Skeletal muscle satellite cell (primary cell): ENCODE measurements around the gene SESN1.

Experiments used
- H3K27me3 ChIP-seq: 2 replicates; pipeline ENCODE4 v1.7.0; 2013; ENCODE audit warnings: low read length; ENCODE audit not compliant: control insufficient read depth, insufficient read depth
- H3K36me3 ChIP-seq: 2 replicates; pipeline ENCODE4 v1.7.0; 2013; ENCODE audit warnings: mild to moderate bottlenecking, control low read depth, low read length; ENCODE audit not compliant: insufficient read depth
- H3K4me1 ChIP-seq: 2 replicates; pipeline ENCODE4 v1.7.0; 2013; ENCODE audit warnings: low read length; ENCODE audit not compliant: control insufficient read depth, insufficient read depth
- H3K4me2 ChIP-seq: 2 replicates; pipeline ENCODE4 v1.7.0; 2013; ENCODE audit warnings: mild to moderate bottlenecking, low read length
- H3K4me3 ChIP-seq: 2 replicates; pipeline ENCODE4 v1.7.0; 2013; ENCODE audit warnings: low read length
- H3K9ac ChIP-seq: 2 replicates; pipeline ENCODE4 v1.7.0; 2013; ENCODE audit warnings: mild to moderate bottlenecking, low read depth, low read length, moderate library complexity
- H3K9me3 ChIP-seq: replicated peaks from 2 replicates; pipeline ENCODE4 v1.7.0; 2013; ENCODE audit warnings: mild to moderate bottlenecking, control low read depth, low read length

The SESN1 gene

GRCh38 chr6:109058620-109059019, 36.0 kb downstream of the SESN1 start:
- Histone ChIP-seq H3K4me3 (no peak overlapping the region), H3K9me3 (no peaks in the 10 kb centered on the region), H3K4me2 (no peak overlapping the region), H3K9ac (no peak overlapping the region), H3K27me3 (no peaks in the 10 kb centered on the region), H3K36me3 (no peaks in the 10 kb centered on the region), H3K4me1 (peaks cover 20% of the 10 kb centered on the region)

- no peak overlapping the region for H3K4me3 ChIP-seq
- no peaks in the 10 kb centered on the region for H3K9me3 ChIP-seq
- peaks cover 20% of the 10 kb centered on the region for H3K4me1 ChIP-seq
- no peaks in the 10 kb centered on the region for H3K27me3 ChIP-seq
- no peaks in the 10 kb centered on the region for H3K36me3 ChIP-seq
- H3K4me2 ChIP-seq, result no peak overlapping the region
- no peak overlapping the region for H3K9ac ChIP-seq
These were observed 38.0 kb downstream of the SESN1 start for GRCh38 chr6:109056661-109057060.

GRCh38 chr6:109055771-109056235, 38.8 kb downstream of the SESN1 start:
- no peaks in the 10 kb centered on the region for H3K36me3 ChIP-seq
- H3K9ac ChIP-seq, result no peak overlapping the region
- H3K27me3 ChIP-seq, result no peaks in the 10 kb centered on the region
- H3K9me3 ChIP-seq, result no peaks in the 10 kb centered on the region
- no peak overlapping the region for H3K4me3 ChIP-seq
- peaks cover 20% of the 10 kb centered on the region for H3K4me1 ChIP-seq
- H3K4me2 ChIP-seq, result peak overlapping the region; percentile 15

GRCh38 chr6:109053336-109053735, 41.3 kb downstream of the SESN1 start:
- H3K4me3 ChIP-seq, result no peak overlapping the region
- no peak overlapping the region for H3K9ac ChIP-seq
- peaks cover 9% of the 10 kb centered on the region for H3K4me1 ChIP-seq
- no peaks in the 10 kb centered on the region for H3K27me3 ChIP-seq
- H3K36me3 ChIP-seq, result no peaks in the 10 kb centered on the region
- H3K4me2 ChIP-seq, result no peak overlapping the region
- H3K9me3 ChIP-seq, result no peaks in the 10 kb centered on the region

- no peak overlapping the region for H3K4me2 ChIP-seq
- no peak overlapping the region for H3K9ac ChIP-seq
- peaks cover 9% of the 10 kb centered on the region for H3K4me1 ChIP-seq
- H3K9me3 ChIP-seq, result no peaks in the 10 kb centered on the region
- H3K27me3 ChIP-seq, result no peaks in the 10 kb centered on the region
- H3K4me3 ChIP-seq, result no peak overlapping the region
- H3K36me3 ChIP-seq, result no peaks in the 10 kb centered on the region
These were observed 41.8 kb downstream of the SESN1 start for GRCh38 chr6:109052852-109053251.

GRCh38 chr6:109052018-109052651, 42.5 kb downstream of the SESN1 start:
- peaks cover 9% of the 10 kb centered on the region for H3K4me1 ChIP-seq
- no peak overlapping the region for H3K4me3 ChIP-seq
- H3K36me3 ChIP-seq, result no peaks in the 10 kb centered on the region
- H3K27me3 ChIP-seq, result no peaks in the 10 kb centered on the region
- H3K9ac ChIP-seq, result no peak overlapping the region
- H3K4me2 ChIP-seq, result no peak overlapping the region
- H3K9me3 ChIP-seq, result no peaks in the 10 kb centered on the region

GRCh38 chr6:109051301-109052017, 43.2 kb downstream of the SESN1 start:
- H3K27me3 ChIP-seq, result no peaks in the 10 kb centered on the region
- H3K9me3 ChIP-seq, result no peaks in the 10 kb centered on the region
- H3K36me3 ChIP-seq, result no peaks in the 10 kb centered on the region
- H3K4me2 ChIP-seq, result no peak overlapping the region
- no peak overlapping the region for H3K4me3 ChIP-seq
- H3K9ac ChIP-seq, result no peak overlapping the region
- H3K4me1 ChIP-seq, result peaks cover 8% of the 10 kb centered on the region

- Histone ChIP-seq H3K4me2 (no peak overlapping the region), H3K4me1 (no peaks in the 10 kb centered on the region), H3K4me3 (no peak overlapping the region), H3K9me3 (no peaks in the 10 kb centered on the region), H3K36me3 (no peaks in the 10 kb centered on the region), H3K27me3 (no peaks in the 10 kb centered on the region), H3K9ac (no peak overlapping the region)
These were observed 44.1 kb downstream of the SESN1 start for GRCh38 chr6:109050447-109051102.

GRCh38 chr6:109050012-109050411, 44.6 kb downstream of the SESN1 start:
- no peak overlapping the region for H3K9ac ChIP-seq
- no peak overlapping the region for H3K4me3 ChIP-seq
- no peak overlapping the region for H3K4me2 ChIP-seq
- H3K4me1 ChIP-seq, result no peaks in the 10 kb centered on the region
- no peaks in the 10 kb centered on the region for H3K27me3 ChIP-seq
- H3K36me3 ChIP-seq, result no peaks in the 10 kb centered on the region
- no peaks in the 10 kb centered on the region for H3K9me3 ChIP-seq

GRCh38 chr6:109048670-109049415, 45.8 kb downstream of the SESN1 start:
- H3K4me1 ChIP-seq, result no peaks in the 10 kb centered on the region
- H3K4me2 ChIP-seq, result no peak overlapping the region
- H3K9ac ChIP-seq, result no peak overlapping the region
- H3K9me3 ChIP-seq, result no peaks in the 10 kb centered on the region
- no peaks in the 10 kb centered on the region for H3K36me3 ChIP-seq
- H3K27me3 ChIP-seq, result no peaks in the 10 kb centered on the region
- H3K4me3 ChIP-seq, result no peak overlapping the region

- Histone ChIP-seq H3K4me2 (no peak overlapping the region), H3K36me3 (no peaks in the 10 kb centered on the region), H3K9ac (no peak overlapping the region), H3K4me1 (no peaks in the 10 kb centered on the region), H3K4me3 (no peak overlapping the region), H3K9me3 (no peaks in the 10 kb centered on the region), H3K27me3 (no peaks in the 10 kb centered on the region)
These were observed 46.5 kb downstream of the SESN1 start for GRCh38 chr6:109048176-109048575.
